GM19372 (cell line): ENCODE measurements around the gene FOXO1.

ENCODE experiments used
- ATAC-seq: cut with Tn5 transposase; IDR thresholded peaks from one replicate; pipeline ENCODE4 v1.9.1; 2021; ENCODE audit warnings: mild to moderate bottlenecking, low read depth, moderate library complexity; ENCODE audit not compliant: unreplicated experiment

FOXO1 gene

GRCh38 chr13:40640202-40640601, 26.2 kb downstream of the FOXO1 start:
- ATAC-seq = no peak

GRCh38 chr13:40639221-40639681, 27.2 kb downstream of the FOXO1 start:
- no peak for ATAC-seq

- no peak for ATAC-seq
Measured at GRCh38 chr13:40637643-40638042, 28.8 kb downstream of the FOXO1 start.

- ATAC-seq = no peak
Measured at GRCh38 chr13:40635315-40635995, 31.0 kb downstream of the FOXO1 start.

- no peak for ATAC-seq
Measured at GRCh38 chr13:40632915-40633314, 33.5 kb downstream of the FOXO1 start.

GRCh38 chr13:40631605-40632004, 34.8 kb downstream of the FOXO1 start:
- no peak for ATAC-seq

- peak; percentile 70 for ATAC-seq
Measured at GRCh38 chr13:40629678-40630384, 36.6 kb downstream of the FOXO1 start.

GRCh38 chr13:40626977-40627376, 39.5 kb downstream of the FOXO1 start:
- ATAC-seq = no peak

GRCh38 chr13:40626561-40626960, 39.9 kb downstream of the FOXO1 start:
- ATAC-seq = no peak

GRCh38 chr13:40624986-40625385, 41.5 kb downstream of the FOXO1 start:
- ATAC-seq = no peak

GRCh38 chr13:40624383-40624782, 42.1 kb downstream of the FOXO1 start:
- no peak for ATAC-seq

- ATAC-seq = no peak
Measured at GRCh38 chr13:40622761-40623160, 43.7 kb downstream of the FOXO1 start.

- no peak for ATAC-seq
Measured at GRCh38 chr13:40622246-40622645, 44.2 kb downstream of the FOXO1 start.

- no peak for ATAC-seq
Measured at GRCh38 chr13:40619479-40619814, 47.0 kb downstream of the FOXO1 start.

GRCh38 chr13:40618581-40619478, 47.6 kb downstream of the FOXO1 start:
- no peak for ATAC-seq

- no peak for ATAC-seq
Measured at GRCh38 chr13:40617801-40618356, 48.6 kb downstream of the FOXO1 start.

- no peak for ATAC-seq
Measured at GRCh38 chr13:40615619-40616018, 50.8 kb downstream of the FOXO1 start.

- ATAC-seq = no peak
Measured at GRCh38 chr13:40613914-40614313, 52.5 kb downstream of the FOXO1 start.

GRCh38 chr13:40613192-40613818, 53.1 kb downstream of the FOXO1 start:
- peak; percentile 76 for ATAC-seq

GRCh38 chr13:40612041-40612440, 54.4 kb downstream of the FOXO1 start:
- no peak for ATAC-seq
